HG03558 (cell line): ENCODE data around the gene CREBRF.
"Not testable (repeated sequence)": the region's sequence is repeated elsewhere in the genome, so short reads cannot be mapped to it uniquely, and the experiment has no call there.

Experiments
- ATAC-seq: cut with Tn5 transposase; IDR thresholded peaks from one replicate; pipeline ENCODE4 v1.9.1; 2021; ENCODE audit warnings: moderate number of reproducible peaks; ENCODE audit not compliant: unreplicated experiment; ENCODE audit errors: extremely low read depth

Gene CREBRF

GRCh38 chr5:173055983-173056782 lies at the start of gene CREBRF:
CREBRF (plus strand) TSS chr5:173056352; CDS start chr5:173080776, 24,424 bp downstream.
- peak; percentile 54 for ATAC-seq

GRCh38 chr5:173010021-173010420 lies 46.1 kb upstream of the CREBRF start:
- no peak for ATAC-seq

GRCh38 chr5:173010547-173011464 lies 45.3 kb upstream of the CREBRF start:
- ATAC-seq = no peak

- no peak for ATAC-seq
Observed at GRCh38 chr5:173011566-173011965, 44.6 kb upstream of the CREBRF start.

- no peak for ATAC-seq
Observed at GRCh38 chr5:173012882-173013281, 43.3 kb upstream of the CREBRF start.

- no peak for ATAC-seq
Observed at GRCh38 chr5:173014671-173015070, 41.5 kb upstream of the CREBRF start.

- no peak for ATAC-seq
Observed at GRCh38 chr5:173015192-173015591, 41.0 kb upstream of the CREBRF start.

GRCh38 chr5:173015598-173016455 lies 40.3 kb upstream of the CREBRF start:
- ATAC-seq = no peak

- no peak for ATAC-seq
Observed at GRCh38 chr5:173016598-173017046, 39.5 kb upstream of the CREBRF start.

- not testable (repeated sequence) for ATAC-seq
Observed at GRCh38 chr5:173017087-173017486, 39.1 kb upstream of the CREBRF start.

- no peak for ATAC-seq
Observed at GRCh38 chr5:173018358-173018757, 37.8 kb upstream of the CREBRF start.

- ATAC-seq = no peak
Observed at GRCh38 chr5:173020154-173020581, 36.0 kb upstream of the CREBRF start.

- no peak for ATAC-seq
Observed at GRCh38 chr5:173020643-173021042, 35.5 kb upstream of the CREBRF start.

- no peak for ATAC-seq
Observed at GRCh38 chr5:173025651-173026050, 30.5 kb upstream of the CREBRF start.

- no peak for ATAC-seq
Observed at GRCh38 chr5:173027905-173028304, 28.2 kb upstream of the CREBRF start.

- ATAC-seq = no peak
Observed at GRCh38 chr5:173028811-173029327, 27.3 kb upstream of the CREBRF start.

- ATAC-seq = no peak
Observed at GRCh38 chr5:173029499-173029921, 26.6 kb upstream of the CREBRF start.

- not testable (repeated sequence) for ATAC-seq
Observed at GRCh38 chr5:173032096-173032495, 24.1 kb upstream of the CREBRF start.

- ATAC-seq = no peak
Observed at GRCh38 chr5:173032730-173033129, 23.4 kb upstream of the CREBRF start.

GRCh38 chr5:173033923-173034322 lies 22.2 kb upstream of the CREBRF start:
- no peak for ATAC-seq
